BLaER1 treated with 17β-estradiol and CSF1 and Interleukin-3, amounts not matched to agents 10 nM and 100 nM (cell line): ENCODE data around the gene CFAP251.

Source experiments
- H3K27ac ChIP-seq, 11 experiments: shearing (Covaris generic); formaldehyde crosslinking; 2 replicates each; pipeline ENCODE4 v1.8.1; 2022
- H3K27me3 ChIP-seq, 11 experiments: shearing (Covaris generic); formaldehyde crosslinking; 2 replicates each; pipeline ENCODE4 v1.8.1; 2022
- H3K36me3 ChIP-seq, 11 experiments: shearing (Covaris generic); formaldehyde crosslinking; 2 replicates each; pipeline ENCODE4 v1.8.1; 2022
- H3K4me1 ChIP-seq, 10 experiments: shearing (Covaris generic); formaldehyde crosslinking; 2 replicates each; pipeline ENCODE4 v1.8.1; 2022
- H3K4me2 ChIP-seq, 11 experiments: shearing (Covaris generic); formaldehyde crosslinking; 2 replicates each; pipeline ENCODE4 v1.8.1; 2022
- H3K4me3 ChIP-seq, 10 experiments: shearing (Covaris generic); formaldehyde crosslinking; 2 replicates each; pipeline ENCODE4 v1.8.1; 2022
- H3K9ac ChIP-seq, 11 experiments: shearing (Covaris generic); formaldehyde crosslinking; 2 replicates each; pipeline ENCODE4 v1.8.1; 2022
- H3K9me3 ChIP-seq, 11 experiments: shearing (Covaris generic); formaldehyde crosslinking; replicated peaks in 1 of 11; 2 replicates each; pipeline ENCODE4 v1.8.1; 2022
- H4K20me1 ChIP-seq, 11 experiments: shearing (Covaris generic); formaldehyde crosslinking; 2 replicates each; pipeline ENCODE4 v1.8.1; 2022
- Cebpa-rat ChIP-seq, 11 experiments: shearing (Covaris generic); IDR thresholded peaks; 2 replicates each; pipeline ENCODE4 v1.8.1; 2022

Gene CFAP251

GRCh38 chr12:122003651-122004611 is 85.5 kb downstream of the CFAP251 start:
- Histone ChIP-seq H4K20me1 (no peaks in the 10 kb centered on the region), H3K4me2 (peak overlapping the region; percentile 58 to 98 (median 93)), H3K9me3 (peaks cover 9 to 13% (median 12%) of the 10 kb centered on the region in 11 experiments), H3K27me3 (peaks cover 0 to 67% (median 0%) of the 10 kb centered on the region in 11 experiments; a peak in 4 of 22 replicates), H3K9ac (peak overlapping the region in 8 of 11 experiments; percentile 67 to 86 (median 79); a peak in 17 of 22 replicates), H3K27ac (peak overlapping the region in 9 of 11 experiments; percentile 5 to 97 (median 87); a peak in 17 of 22 replicates), H3K4me3 (peak overlapping the region in 8 of 10 experiments; percentile 38 to 63 (median 57); a peak in 15 of 20 replicates), H3K4me1 (peaks cover 37 to 91% (median 83%) of the 10 kb centered on the region in 10 experiments), H3K36me3 (peaks cover 0 to 23% (median 9%) of the 10 kb centered on the region in 11 experiments; a peak in 11 of 22 replicates)
- TF ChIP-seq Cebpa-rat (IDR thresholded peaks at IDR 0.05), result no peak

GRCh38 chr12:122004633-122005071 is 86.3 kb downstream of the CFAP251 start:
- Histone ChIP-seq H3K9me3 (peaks cover 2 to 6% (median 5%) of the 10 kb centered on the region in 11 experiments; a peak in 21 of 22 replicates), H3K9ac (peak overlapping the region in 9 of 11 experiments; percentile 18 to 86 (median 74); a peak in 17 of 22 replicates), H3K4me1 (peaks cover 44 to 98% (median 91%) of the 10 kb centered on the region in 10 experiments), H3K27ac (peak overlapping the region in 9 of 11 experiments; percentile 5 to 97 (median 87); a peak in 17 of 22 replicates), H3K27me3 (peaks cover 0 to 74% (median 0%) of the 10 kb centered on the region in 11 experiments; a peak in 4 of 22 replicates), H3K4me3 (peak overlapping the region in 8 of 10 experiments; percentile 42 to 63 (median 57); a peak in 15 of 20 replicates), H3K36me3 (peaks cover 0 to 16% (median 4%) of the 10 kb centered on the region in 11 experiments; a peak in 9 of 22 replicates), H3K4me2 (peak overlapping the region; percentile 58 to 98 (median 93)), H4K20me1 (no peaks in the 10 kb centered on the region)
- no peak for TF ChIP-seq Cebpa-rat (IDR thresholded peaks at IDR 0.05)

GRCh38 chr12:122005252-122005776 is 86.9 kb downstream of the CFAP251 start:
- Histone ChIP-seq H3K4me2 (peak overlapping the region; percentile 58 to 98 (median 93); a peak in 21 of 22 replicates), H3K4me3 (peak overlapping the region in 8 of 10 experiments; percentile 42 to 63 (median 57); a peak in 15 of 20 replicates), H3K9ac (peak overlapping the region in 9 of 11 experiments; percentile 15 to 86 (median 74); a peak in 17 of 22 replicates), H3K9me3 (no peaks in the 10 kb centered on the region), H3K27me3 (peaks cover 0 to 80% (median 0%) of the 10 kb centered on the region in 11 experiments; a peak in 4 of 22 replicates), H3K36me3 (peaks cover 0 to 10% (median 0%) of the 10 kb centered on the region in 11 experiments; a peak in 6 of 22 replicates), H3K4me1 (peaks cover 47 to 100% (median 97%) of the 10 kb centered on the region in 10 experiments), H3K27ac (peak overlapping the region in 8 of 11 experiments; percentile 62 to 97 (median 90); a peak in 16 of 22 replicates), H4K20me1 (no peaks in the 10 kb centered on the region)
- no peak for TF ChIP-seq Cebpa-rat (IDR thresholded peaks at IDR 0.05)

- Histone ChIP-seq H3K4me2 (peak overlapping the region; percentile 58 to 98 (median 93)), H3K36me3 (peaks cover 0 to 7% (median 0%) of the 10 kb centered on the region in 11 experiments; a peak in 6 of 22 replicates), H3K27me3 (peaks cover 0 to 84% (median 0%) of the 10 kb centered on the region in 11 experiments; a peak in 4 of 22 replicates), H3K9me3 (no peaks in the 10 kb centered on the region), H4K20me1 (no peaks in the 10 kb centered on the region), H3K4me1 (peaks cover 47 to 100% (median 100%) of the 10 kb centered on the region in 10 experiments), H3K27ac (peak overlapping the region in 8 of 11 experiments; percentile 62 to 97 (median 90); a peak in 16 of 22 replicates), H3K4me3 (peak overlapping the region in 8 of 10 experiments; percentile 42 to 63 (median 57); a peak in 15 of 20 replicates), H3K9ac (peak overlapping the region in 8 of 11 experiments; percentile 67 to 86 (median 79); a peak in 16 of 22 replicates)
- peak in 7 of 11 experiments; percentile 27 to 95 (median 89); a peak in 11 of 22 replicates for TF ChIP-seq Cebpa-rat (IDR thresholded peaks at IDR 0.05)
These were observed 88.0 kb downstream of the CFAP251 start for GRCh38 chr12:122006186-122006926.

GRCh38 chr12:122009741-122010140 is 91.3 kb downstream of the CFAP251 start:
- Histone ChIP-seq H3K4me3 (peak overlapping the region in 8 of 10 experiments; percentile 10 to 46 (median 38); a peak in 11 of 20 replicates), H3K9ac (peak overlapping the region in 9 of 11 experiments; percentile 4 to 86 (median 74); a peak in 17 of 22 replicates), H3K27me3 (peaks cover 0 to 59% (median 0%) of the 10 kb centered on the region in 11 experiments; a peak in 4 of 22 replicates), H3K36me3 (no peaks in the 10 kb centered on the region), H3K27ac (peak overlapping the region in 8 of 11 experiments; percentile 61 to 97 (median 90); a peak in 16 of 22 replicates), H3K4me1 (peaks cover 64 to 100% (median 100%) of the 10 kb centered on the region in 10 experiments), H3K9me3 (peaks cover 0 to 10% (median 4%) of the 10 kb centered on the region in 11 experiments; a peak in 6 of 22 replicates), H4K20me1 (no peaks in the 10 kb centered on the region), H3K4me2 (peak overlapping the region; percentile 51 to 98 (median 93))
- no peak for TF ChIP-seq Cebpa-rat (IDR thresholded peaks at IDR 0.05)

- H3K9me3 ChIP-seq, result peaks cover 0 to 12% (median 5%) of the 10 kb centered on the region in 11 experiments; a peak in 7 of 22 replicates
- H3K36me3 ChIP-seq, result no peaks in the 10 kb centered on the region
- H3K27me3 ChIP-seq, result peaks cover 0 to 35% (median 0%) of the 10 kb centered on the region in 11 experiments; a peak in 4 of 22 replicates
- H3K27ac ChIP-seq, result peak overlapping the region in 7 of 11 experiments; percentile 6 to 97 (median 87); a peak in 12 of 22 replicates
- TF ChIP-seq Cebpa-rat (IDR thresholded peaks at IDR 0.05), result no peak
- H4K20me1 ChIP-seq, result no peaks in the 10 kb centered on the region
- no peak overlapping the region; a peak in 1 of 22 replicates for H3K9ac ChIP-seq
- no peak overlapping the region for H3K4me3 ChIP-seq
- peak overlapping the region; percentile 8 to 98 (median 89); a peak in 18 of 22 replicates for H3K4me2 ChIP-seq
- H3K4me1 ChIP-seq, result peaks cover 43 to 93% (median 85%) of the 10 kb centered on the region in 10 experiments
These were observed 93.8 kb downstream of the CFAP251 start for GRCh38 chr12:122012184-122012583.

- H3K4me2 ChIP-seq, result peak overlapping the region; percentile 81 to 98 (median 89)
These were observed 94.7 kb downstream of the CFAP251 start for GRCh38 chr12:122013136-122013535.

More at GRCh38 chr12:122013136-122013535, 94.7 kb downstream of the CFAP251 start:
- Histone ChIP-seq H4K20me1 (no peaks in the 10 kb centered on the region), H3K36me3 (peaks cover 0 to 3% (median 0%) of the 10 kb centered on the region in 11 experiments; a peak in 4 of 22 replicates), H3K9ac (peak overlapping the region in 8 of 11 experiments; percentile 24 to 70 (median 60); a peak in 12 of 22 replicates), H3K27ac (peak overlapping the region in 9 of 11 experiments; percentile 41 to 97 (median 78); a peak in 18 of 22 replicates), H3K4me1 (peaks cover 43 to 85% (median 79%) of the 10 kb centered on the region in 10 experiments), H3K27me3 (peaks cover 0 to 25% (median 0%) of the 10 kb centered on the region in 11 experiments; a peak in 4 of 22 replicates), H3K9me3 (peaks cover 2 to 22% (median 9%) of the 10 kb centered on the region in 11 experiments), H3K4me3 (peak overlapping the region in 4 of 10 experiments; percentile 2 to 53 (median 24); a peak in 2 of 20 replicates)
- 0 out of 22 replicates have a peak, but pooled peaks of 1 of the 11 experiments have one; percentile 40 for TF ChIP-seq Cebpa-rat (IDR thresholded peaks at IDR 0.05)
